GM18517 (cell line): ENCODE results near the gene FOSL1.

ENCODE experiments used
- ATAC-seq: cut with Tn5 transposase; IDR thresholded peaks from one replicate; pipeline ENCODE4 v1.9.1; 2021; ENCODE audit warnings: mild to moderate bottlenecking, moderate library complexity; ENCODE audit not compliant: unreplicated experiment

The FOSL1 gene

GRCh38 chr11:65920372-65920802 is 20.2 kb upstream of the FOSL1 start:
- ATAC-seq: no peak

- peak; percentile 52 for ATAC-seq
These were observed 19.6 kb upstream of the FOSL1 start for GRCh38 chr11:65919573-65920371.

DNA sequence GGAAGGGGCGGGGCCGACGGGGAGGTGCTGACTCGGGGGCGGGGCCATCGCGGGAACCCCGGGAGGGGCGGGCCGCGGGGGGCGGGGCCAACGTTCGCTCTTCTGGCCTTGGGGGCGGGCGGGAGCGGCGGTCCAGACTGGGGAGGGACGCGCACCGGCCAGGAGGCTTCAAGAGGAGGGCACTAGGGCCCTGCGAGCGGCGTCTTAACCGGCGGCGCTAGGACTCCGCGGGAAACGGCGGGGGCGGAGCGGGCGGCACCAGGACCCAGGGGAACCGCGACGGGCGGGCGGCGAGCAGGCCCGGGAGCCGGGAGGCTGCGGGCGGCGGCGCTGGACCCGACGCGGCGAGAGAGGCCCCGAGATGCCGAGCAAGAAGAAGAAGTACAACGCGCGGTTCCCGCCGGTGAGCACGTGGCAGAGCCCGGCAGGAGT is 19.0 kb upstream of the FOSL1 start, which contains the start of gene DRAP1:
Gene DRAP1 (plus strand): TSS at position 286 of the 432 bp plus-strand sequence. CDS start 76 bp downstream, at position 362.
- peak; percentile 81 for ATAC-seq

- peak; percentile 33 for ATAC-seq
These were observed 18.3 kb upstream of the FOSL1 start, which contains the start of gene C11orf68 for GRCh38 chr11:65918211-65919140. Gene C11orf68 (minus strand): TSS chr11:65919062. CDS start chr11:65919031, 31 bp downstream.

DNA sequence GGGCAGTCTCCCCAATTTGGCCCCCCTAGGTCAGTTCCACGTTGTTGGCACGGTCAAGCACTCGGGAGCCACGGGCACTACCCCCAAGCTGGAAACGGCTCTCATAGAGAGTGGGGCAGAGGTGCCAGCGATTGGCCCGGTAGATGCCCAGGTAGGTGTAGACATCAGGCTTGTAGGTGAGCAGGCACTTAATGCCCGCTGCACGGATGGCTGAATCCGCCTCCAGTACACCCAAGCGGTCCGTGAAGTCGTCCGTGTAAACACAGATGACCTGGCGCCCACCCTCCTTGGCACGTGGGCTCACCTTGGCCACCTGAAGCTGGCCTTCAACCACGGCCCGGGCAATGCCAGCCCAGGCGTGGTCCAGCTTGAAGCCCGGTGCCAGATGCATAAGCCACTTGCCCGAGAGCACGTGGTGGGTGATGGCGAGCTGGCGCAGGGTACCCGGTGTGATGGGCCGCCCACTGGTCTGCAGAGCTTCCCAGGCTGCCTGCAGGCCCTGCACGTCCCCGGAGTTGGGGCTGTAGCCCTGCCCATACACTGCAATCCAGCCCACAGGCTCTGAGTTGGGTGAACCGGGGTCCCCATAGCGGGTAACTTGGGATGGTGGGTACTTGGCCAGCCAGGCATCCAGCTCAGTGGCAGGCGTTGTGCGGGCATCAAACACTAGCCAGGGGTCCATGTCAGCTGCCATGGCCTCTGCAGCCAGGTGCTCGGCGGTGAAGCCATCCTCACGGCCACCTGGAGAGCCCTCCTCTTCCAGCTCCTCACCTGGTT is 17.4 kb upstream of the FOSL1 start:
- no peak for ATAC-seq

DNA sequence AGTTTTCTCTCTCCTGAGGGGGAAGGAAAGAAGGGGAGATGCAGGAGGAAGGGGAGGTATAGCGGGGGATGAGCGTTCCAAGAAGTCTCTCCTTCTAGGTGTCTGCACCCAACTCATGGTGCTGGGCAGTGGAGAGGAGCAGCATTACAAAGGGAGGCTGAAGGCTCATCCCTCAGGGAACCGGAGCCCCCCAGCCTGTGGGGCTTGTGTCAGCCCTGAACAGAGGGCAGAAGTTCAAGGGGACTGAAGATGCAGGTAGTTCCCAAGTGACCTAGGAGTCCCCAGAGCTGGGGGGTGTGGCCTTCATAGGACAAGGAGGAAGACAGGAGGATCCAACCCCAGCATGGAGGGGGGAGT is 16.9 kb upstream of the FOSL1 start:
- no peak for ATAC-seq

GRCh38 chr11:65916391-65916790 is 16.2 kb upstream of the FOSL1 start:
- ATAC-seq: no peak

DNA sequence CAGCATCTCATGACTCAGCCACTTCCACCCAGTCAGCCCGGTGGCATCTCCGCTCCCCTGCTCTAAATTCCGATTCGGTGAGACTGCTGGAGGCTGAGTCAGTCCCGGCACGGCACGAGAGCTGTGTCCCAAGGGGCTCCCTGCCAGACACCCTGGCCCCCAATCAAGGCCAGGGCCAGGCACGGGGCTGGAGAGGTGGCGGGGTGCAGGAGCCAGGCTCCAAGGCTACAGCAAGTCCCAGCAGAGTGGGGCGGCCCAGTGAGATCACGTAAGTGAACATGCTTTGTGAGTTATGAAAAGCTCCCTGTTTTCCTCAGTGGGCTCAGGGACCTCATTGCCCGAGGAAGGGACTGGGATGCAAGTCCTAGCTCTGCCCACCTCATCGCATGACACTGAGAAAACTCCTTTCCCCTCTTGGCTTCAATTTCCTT is 15.6 kb upstream of the FOSL1 start:
- no peak for ATAC-seq

GRCh38 chr11:65915101-65915820 is 15.1 kb upstream of the FOSL1 start:
- ATAC-seq: no peak

DNA sequence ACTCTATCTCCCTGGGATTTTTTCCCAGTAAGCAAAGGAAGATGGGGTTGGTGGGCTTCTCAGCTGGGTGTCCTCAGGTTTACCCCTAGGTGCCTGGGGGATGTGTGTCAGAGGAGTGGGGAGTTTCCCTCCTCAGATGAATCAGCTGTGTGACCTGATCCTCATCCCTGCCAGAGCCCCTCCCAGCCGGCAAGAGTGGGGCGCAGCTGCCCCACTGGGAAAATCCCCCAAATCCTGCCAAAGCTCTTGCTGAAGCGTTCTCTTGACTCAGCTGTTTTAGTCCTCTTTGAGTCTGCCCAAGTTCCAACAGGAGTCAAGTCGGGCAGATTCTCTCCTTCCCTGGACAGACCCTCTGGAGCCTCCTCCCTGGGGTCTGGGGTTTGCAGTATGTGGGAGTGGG is 12.7 kb upstream of the FOSL1 start:
- no peak for ATAC-seq

DNA sequence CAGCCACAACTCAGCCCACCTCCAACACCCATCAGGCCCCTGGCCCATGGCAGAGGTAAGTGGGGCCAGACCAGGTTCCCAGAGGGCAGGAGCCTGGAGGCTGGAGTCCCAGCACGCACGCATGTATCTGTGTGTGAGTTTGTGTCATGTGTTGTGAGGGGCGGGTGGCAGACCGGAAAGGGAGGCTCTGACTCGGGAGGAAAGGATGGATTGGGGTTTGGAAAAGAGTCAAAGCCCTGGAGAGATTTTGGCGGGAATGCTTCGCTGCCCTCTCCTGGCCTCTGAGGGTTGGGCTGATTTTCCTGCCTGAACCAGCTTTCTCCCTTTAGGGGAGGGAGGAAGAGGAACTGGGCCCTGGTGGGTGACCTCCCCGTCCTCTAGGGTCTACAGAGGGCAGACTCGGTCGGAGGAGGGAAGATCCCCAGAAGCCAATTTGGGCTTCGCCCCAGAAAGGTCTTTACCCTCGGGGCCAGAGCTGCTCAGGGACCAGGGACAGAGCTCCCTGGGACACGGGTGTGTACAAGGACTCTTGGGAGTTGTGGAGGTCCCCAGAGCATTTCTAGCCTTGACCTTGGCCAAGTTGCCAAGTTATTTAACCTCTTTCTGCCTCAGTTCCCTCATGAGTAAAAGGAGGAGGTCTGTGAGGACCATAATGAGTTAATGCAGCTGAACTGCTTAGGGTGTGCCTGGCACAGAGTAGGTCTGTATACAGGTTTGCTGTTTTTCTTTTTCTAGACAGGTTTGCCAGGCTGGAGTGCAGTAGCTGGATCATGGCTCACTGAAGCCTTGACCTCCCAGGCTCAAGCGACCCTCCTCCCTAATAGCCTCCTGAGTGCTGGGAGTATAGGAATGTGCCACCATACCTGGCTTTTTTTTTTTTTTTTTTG is 11.7 kb upstream of the FOSL1 start:
- ATAC-seq: no peak

GRCh38 chr11:65907878-65908277 is 7.7 kb upstream of the FOSL1 start:
- ATAC-seq: no peak

- no peak for ATAC-seq
These were observed 6.4 kb upstream of the FOSL1 start for GRCh38 chr11:65906602-65907001.

- no peak for ATAC-seq
These were observed 3.5 kb upstream of the FOSL1 start for GRCh38 chr11:65903715-65904114.

DNA sequence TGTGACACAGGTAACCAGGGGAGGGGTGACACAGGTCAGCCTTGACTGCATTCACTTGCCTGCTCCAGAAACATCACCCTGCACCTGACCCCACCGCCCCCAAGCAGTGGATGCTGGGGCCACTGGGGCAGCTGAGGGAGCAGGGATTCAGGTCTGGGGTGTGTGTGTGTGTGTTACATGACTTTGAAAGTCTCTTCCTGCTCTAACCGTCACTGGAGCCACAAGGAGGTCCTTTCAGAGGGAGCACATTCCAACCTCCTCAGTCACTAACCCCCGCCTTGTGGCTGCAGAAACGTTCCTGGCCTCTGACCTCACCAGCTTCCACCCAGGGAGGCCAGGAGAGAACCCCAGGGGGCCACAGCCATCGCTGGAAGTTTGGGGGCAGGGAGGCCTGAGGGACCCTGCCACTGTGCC is 2.9 kb upstream of the FOSL1 start:
- ATAC-seq: no peak

- ATAC-seq: no peak
These were observed 652 bp upstream of the FOSL1 start for GRCh38 chr11:65900899-65901180.

- ATAC-seq: no peak
These were observed 648 bp downstream of the FOSL1 start for GRCh38 chr11:65899356-65900124.

DNA sequence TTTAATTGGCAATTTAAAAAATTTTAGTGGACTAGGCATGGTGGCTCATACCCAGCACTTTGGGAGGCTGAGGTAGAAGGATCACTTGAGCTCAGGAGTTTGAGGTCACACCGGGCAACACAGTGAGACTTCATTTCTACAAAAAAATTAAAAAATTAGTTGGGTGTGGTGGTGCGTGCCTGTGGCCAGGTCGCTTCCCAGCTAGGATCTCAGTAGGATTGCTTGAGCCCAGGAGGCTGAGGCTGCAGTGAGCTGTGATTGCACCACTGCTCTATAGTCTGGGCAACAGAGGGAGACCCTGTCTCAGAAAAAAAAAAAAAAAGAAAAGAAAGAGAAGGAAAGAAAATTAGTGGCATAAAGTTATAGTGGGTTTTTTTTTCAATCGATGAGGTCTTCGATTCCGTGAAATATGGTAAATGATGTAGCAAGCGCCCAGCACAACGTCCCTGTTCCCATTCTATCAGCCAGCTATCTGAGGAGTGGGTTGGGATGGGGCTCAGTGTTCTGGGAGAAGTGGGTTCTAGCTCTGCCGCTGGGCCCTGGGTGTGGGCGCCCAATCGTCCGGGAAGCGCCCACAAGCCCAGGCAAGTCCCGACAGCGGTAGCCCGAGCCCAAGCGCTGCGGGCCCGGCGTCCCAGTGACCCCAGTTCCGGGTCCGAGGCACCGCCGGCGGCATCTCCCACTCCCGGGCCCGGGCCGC is 1.4 kb downstream of the FOSL1 start:
- no peak for ATAC-seq
